GM12874 (cell line): ENCODE data around the gene LRRC8B.

Experiments
- CTCF ChIP-seq: IDR thresholded peaks from 2 replicates; pipeline ENCODE4 v1.5.1; 2011; ENCODE audit warnings: low read depth, mild to moderate bottlenecking, control low read depth, low read length, moderate library complexity; ENCODE audit not compliant: insufficient read depth

Gene LRRC8B

DNA sequence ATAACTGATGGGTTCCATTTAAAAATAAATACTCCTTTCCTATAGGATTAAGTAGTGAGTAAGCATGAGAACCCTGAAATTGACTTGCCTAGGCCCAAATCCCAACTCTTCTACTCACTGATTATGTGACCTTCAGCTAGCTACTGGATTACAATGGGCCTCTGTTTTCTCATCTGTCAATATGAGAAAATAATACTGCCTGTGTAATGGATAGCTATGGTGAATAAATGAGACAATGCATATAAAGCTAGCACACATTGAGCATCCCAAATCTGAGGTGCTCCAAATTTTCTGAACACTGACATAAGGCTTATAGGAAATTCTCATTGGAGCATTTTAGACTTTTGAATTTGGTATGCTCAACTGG is 103.0 kb downstream of the LRRC8B start:
- no peak for TF ChIP-seq CTCF

GRCh38 chr1:89629146-89629545 is 104.5 kb downstream of the LRRC8B start:
- TF ChIP-seq CTCF = no peak

DNA sequence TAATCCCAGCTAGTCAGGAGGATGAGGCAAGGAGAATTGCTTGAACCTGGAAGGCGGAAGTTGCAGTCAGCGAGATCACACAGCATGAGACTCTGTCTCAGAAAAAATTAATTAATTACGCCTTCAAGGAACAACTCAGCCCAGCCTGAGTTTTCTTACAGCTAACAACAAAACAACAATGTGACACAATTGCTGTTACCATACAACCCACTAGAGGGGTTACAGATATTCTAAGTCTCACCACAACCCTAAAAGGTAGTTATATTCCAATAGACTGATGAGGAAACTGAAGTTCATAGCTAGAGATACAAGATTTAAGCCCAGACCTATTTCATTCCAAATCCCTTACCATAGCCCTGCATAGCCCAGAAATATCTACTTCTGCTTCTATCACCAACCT is 105.4 kb downstream of the LRRC8B start:
- no peak for TF ChIP-seq CTCF

DNA sequence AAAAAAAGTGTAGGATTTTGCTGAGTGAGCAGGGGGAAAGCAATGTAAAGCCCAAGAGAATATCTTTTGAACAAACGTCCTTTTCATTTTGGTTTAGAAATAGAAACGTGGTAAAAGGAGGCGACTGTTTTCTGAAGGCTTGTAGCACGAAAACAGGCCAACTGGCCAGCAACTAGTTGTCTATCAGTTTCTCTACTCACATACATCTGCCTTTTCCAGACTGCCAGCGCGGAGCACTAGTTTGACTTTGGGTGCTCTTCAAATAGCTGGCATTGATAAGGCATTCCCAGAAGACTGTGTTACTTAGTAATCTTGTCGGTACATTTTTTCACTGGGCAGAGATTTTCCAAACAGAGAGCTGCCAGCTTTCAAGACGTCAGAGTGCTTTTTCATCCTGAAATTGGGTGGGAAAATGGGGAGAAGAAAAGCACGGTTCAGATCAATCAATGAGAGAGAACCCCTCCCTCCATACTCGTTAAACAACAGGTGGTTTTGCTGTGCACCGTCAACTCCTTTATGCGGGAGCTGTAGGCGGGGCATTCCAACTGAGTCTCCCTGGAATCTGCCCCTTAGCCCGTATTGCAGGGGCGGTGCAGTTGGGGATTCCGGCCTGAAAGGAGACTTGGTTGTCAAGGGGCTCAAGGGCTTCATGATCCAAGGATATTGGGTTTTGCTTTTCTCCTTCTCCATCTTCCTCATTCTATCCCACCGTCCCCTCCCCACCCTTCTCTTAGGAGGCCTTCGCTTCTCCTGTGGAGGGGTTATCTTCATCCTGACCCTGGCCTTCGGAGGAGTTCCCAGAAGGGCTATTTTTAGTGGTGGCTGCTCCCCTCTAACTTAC is 107.4 kb downstream of the LRRC8B start:
- TF ChIP-seq CTCF = no peak

DNA sequence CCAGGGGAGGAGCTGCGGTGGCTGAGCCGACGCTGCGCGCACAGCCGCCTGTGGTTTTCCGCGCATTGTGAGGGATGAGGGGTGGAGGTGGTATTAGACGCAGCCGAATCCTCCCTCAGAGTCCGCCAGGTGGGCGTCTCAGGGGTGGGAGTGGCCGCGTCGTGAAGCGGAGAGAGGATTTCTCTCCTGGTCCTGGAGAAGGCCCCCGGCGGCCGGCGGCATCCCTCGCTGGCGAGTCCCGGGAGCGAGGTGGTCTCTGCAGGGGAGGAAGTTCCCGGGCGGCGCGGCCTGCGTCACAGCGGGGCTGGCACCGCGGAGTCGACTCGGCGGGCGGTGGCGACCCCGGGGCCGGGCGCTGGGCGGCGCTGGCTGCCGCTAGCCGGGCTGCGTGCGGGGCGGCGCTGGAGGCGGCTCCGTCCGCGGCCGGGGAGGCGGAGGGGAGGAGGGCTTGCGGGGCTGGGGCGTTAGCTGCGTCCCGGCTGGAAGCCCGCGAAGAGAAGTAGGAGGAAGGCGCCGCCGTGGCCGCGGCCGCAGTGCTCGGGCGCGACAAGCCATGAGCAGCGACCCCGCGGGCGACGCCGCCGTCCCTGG is 108.1 kb downstream of the LRRC8B start, which contains the start of gene LRRC8C:
Gene LRRC8C, plus strand, starts transcription at position 464 of the 591 bp plus-strand sequence. CDS start 53,354 bp downstream, outside the sequence.
- peak; percentile 71 for TF ChIP-seq CTCF

DNA sequence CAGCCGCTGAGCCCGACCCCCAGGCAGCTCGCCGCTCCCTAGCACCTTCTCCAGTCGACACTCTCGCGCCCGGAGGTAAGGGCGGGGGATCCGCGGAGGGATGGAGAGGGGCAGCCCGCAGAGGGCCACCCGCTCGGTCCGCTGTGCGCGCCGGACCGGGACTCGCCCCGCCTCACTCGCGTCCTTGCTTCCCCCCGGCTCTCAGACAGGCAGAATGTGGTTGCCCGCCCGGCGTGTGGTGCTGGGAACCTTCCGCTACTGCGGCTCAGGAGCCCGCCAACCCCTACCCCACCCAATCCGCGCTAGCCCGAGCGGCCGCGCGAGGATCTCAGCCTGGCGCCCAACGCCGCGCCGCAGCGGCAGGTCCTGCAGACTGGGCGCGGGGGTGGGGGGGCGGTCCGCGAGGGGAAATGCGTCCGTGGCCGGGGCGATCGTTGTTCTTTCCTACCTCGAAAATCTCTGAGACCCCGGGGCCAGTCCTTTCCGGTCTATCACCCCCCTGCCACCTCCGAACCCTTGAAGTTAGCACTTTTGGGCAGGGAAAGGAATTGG is 108.7 kb downstream of the LRRC8B start:
- no peak for TF ChIP-seq CTCF

- no peak for TF ChIP-seq CTCF
Measured at GRCh38 chr1:89633800-89634625, 109.4 kb downstream of the LRRC8B start.
